Hematopoietic multipotent progenitor cell (in vitro differentiated cells): ENCODE data around the gene FYN. TPM values are rescaled to one million over a fixed set of nuclear protein-coding genes. Genes with fewer than 3 reads are reported as not detected.
"Not testable (repeated sequence)": the region's sequence is repeated elsewhere in the genome, so short reads cannot be mapped to it uniquely, and the experiment has no call there.

Experiments used
- DNase-seq, 3 donors: peaks; one replicate each; pipeline ENCODE4 v3.0.0-alpha.2; 2011 to 2015; ENCODE audit warnings: low read depth in 2 of 3, low spot score in 2 of 3
- total RNA-seq: library from RNA; depleted of rRNA; stranded (reverse); fragments of >200 nt; gene quantifications from one replicate; pipeline ENCODE4 v1.2.3, GENCODE V29; 2012

Gene FYN
- 20.2 TPM for total RNA-seq

GRCh38 chr6:111873178-111874024, at the start of gene FYN:
Gene FYN (minus strand): TSS chr6:111873452. CDS start chr6:111720051, 153,401 bp downstream.
- DNase-seq, result peak; percentile 94 to 98 (median 97)

DNA sequence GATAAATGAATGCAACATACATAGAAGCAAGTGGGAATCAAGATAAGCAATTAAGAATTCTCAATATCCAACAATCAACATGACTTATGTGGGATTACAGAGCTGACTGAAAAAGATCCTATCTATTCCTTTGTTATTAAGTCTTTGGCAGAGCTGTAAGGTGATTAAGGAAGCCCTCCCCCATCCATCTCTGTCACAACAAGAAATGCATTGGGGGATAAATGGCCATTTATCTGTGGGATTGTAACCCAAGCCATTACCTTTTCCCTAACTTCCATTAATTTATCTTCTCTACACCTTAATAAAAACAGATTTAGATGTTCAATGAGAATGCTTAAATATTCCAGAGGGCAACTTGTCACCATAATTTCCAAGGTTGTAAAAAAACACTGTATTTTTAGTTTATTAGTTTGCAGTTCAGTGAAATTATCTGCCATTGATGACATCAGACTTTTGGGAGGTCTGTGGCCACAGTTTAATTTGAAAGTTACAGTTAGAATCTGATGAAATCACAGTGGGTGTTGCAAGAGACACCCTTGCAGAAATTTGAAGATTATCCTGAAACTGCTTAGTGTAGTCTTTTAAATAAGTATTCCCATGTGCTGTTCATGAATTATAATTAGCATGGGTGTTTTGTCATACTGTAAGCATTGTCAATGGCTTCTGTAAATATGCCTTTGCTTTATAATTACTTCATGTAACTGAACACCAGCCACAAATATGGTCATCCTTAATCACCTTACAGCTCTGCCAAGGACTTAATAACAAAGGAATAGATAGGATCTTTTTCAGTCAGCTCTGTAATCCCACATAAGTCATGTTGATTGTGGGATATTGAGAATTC, 49.4 kb upstream of the FYN start:
- DNase-seq, result no peak

DNA sequence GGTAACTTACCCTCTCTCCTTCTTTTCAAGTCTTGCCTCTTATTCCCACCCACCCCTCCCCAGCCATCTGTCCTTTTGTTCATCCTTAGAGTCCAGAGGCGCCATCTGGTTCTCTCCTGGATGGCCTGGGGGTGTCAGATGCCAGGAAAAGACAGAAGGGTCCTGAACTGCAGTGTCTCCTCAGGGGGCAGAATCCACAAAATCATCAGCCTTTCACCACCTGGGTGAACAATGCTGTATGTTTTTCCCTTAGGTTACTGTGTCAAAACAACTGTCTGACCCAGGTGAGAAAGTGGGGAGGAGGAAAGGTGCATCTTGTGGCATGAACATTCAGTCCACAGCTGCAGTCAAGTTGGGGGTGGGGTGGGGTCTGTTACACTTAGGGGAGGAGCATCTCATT, 47.9 kb upstream of the FYN start:
- DNase-seq, result no peak

GRCh38 chr6:111920578-111920977, 47.3 kb upstream of the FYN start:
- DNase-seq, result no peak

DNA sequence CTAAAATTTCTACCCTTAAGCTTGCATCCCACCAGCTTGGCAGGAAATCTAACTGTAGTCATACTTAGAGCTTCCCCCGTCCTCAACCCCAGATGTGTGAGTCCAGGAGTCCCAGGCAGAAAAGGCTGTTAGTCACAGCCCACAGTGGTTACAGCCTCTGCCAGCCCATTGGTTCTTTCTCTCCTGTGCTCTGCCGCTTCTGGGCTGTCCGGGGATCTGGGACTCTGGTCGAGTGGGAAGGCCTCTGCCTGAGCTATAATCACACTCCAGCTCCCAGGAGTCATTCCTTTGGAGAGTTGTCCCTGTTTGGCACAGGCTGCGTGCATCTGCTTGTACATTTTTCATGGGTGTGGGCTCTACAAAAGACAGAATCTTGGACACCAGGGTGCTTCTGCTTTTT, 45.6 kb upstream of the FYN start:
- no peak for DNase-seq

DNA sequence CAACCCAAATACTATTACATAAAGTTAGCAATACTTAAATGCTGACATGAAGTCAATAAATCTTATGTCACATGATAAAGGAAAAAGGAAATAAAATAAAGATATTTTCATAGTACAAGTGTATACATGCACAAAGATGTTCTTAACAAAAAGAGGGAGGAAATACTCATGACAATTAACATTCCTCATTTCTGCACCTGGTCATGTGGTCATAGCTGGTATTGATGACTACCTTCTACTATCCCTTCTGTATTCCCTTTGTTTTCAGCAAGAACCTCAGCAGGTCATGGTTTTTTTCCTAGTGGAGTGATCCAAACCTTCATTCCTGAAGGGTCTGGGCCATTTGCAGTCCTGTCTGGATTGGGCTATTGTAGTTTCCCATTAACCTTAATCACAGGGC, 43.5 kb upstream of the FYN start:
- no peak for DNase-seq

- DNase-seq, result no peak
Measured at GRCh38 chr6:111914617-111915016, 41.4 kb upstream of the FYN start.

- DNase-seq, result no peak
Measured at GRCh38 chr6:111912904-111913303, 39.7 kb upstream of the FYN start.

DNA sequence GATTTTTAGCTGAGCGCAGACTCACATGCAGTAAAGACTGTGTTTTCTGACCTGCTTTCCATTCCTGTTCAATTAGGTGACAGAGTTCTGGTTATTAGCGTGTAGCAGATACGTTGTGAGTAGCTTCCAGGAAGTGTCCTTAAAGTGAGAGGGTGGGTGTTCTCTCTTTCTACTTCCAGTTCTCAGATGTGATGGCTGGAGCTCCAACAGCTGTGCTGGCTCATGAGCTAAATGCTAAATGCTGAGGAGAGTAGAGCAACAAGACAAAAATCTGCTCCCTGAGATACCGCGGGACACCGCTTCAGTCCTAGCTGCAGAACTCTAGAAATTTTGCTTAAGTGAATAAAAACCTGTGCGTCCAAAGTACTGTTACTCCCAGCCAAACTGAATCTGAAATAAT, 38.2 kb upstream of the FYN start:
- no peak for DNase-seq

GRCh38 chr6:111909238-111909637, 36.0 kb upstream of the FYN start:
- no peak for DNase-seq

- not testable (repeated sequence) for DNase-seq
Measured at GRCh38 chr6:111908365-111908764, 35.1 kb upstream of the FYN start.

DNA sequence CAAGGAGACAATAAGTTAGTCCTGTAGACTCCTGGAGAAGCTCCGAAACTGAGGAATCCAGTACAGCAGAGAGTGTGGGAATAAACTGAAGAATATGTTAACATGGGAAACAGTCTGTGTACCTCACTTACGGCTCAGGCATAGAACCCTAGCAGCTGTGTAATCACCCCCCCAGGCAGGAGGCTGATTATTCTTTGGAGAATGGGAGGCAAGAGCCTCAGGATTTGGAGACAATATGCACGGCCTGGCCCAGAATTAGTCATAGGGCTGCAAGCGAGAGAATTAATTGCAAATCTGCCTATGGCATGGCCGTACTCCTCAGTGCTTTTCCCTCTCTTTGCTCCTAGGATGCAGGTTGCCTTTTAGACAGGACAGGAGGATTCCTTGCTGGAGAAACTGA, 27.5 kb upstream of the FYN start:
- no peak for DNase-seq

DNA sequence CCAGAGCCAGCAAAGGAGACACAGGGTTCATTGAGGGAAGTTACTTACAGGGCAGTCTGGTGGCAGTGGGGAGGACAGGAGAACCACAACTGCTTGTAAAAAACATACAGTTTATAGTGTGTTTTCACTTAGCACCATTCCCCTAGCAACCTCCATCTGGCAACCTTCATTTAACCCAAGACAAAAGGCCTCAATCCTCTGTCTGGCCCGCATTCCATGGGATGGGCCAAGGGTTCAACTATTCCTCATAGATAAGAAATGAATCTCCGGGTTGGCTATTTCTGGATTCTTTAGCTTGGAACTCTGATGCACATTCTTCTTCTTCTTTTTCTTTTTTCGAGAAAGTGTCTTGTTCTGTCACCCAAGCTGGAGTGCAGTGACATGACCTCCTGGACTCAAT, 26.3 kb upstream of the FYN start:
- DNase-seq, result no peak

GRCh38 chr6:111898452-111898851, 25.2 kb upstream of the FYN start:
- no peak for DNase-seq

GRCh38 chr6:111894951-111895350, 21.7 kb upstream of the FYN start:
- DNase-seq, result no peak

DNA sequence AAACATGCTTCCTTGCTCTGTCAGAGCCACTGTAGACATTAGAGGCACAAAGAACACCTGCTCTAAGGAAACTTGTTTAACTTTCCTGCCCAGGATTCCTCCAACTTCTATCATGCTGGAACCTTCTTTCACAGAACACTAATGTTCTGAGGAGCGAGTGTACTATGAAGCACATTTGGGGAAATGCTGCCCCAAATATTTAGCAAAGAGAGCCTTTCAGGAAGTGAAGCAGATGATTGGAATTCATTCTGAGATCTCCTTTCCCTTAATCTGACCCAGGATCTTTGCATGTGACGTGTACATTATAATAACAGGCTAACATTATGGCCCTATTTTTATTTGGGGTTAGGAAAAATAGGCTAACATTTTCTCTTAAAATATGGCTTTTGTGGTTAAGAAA, 21.0 kb upstream of the FYN start:
- no peak for DNase-seq

DNA sequence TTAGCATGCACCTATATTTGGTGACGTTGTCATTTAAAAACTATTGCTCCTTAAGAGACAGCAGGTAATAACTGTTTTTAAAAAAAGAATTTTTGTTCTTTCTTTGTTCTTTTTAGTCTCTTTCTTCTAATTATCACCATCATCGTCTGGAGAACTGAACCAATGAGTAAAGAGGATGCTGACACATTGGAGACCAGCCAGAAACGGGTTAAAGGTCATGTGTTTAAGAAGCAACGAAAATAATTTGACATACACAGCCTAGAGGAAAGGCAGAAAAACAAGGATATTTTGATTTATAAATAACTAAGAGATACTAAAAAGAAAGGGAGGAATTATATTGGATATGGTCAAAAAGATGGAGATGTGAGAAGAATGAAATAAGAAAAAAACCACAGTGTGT, 19.2 kb upstream of the FYN start:
- DNase-seq, result no peak

DNA sequence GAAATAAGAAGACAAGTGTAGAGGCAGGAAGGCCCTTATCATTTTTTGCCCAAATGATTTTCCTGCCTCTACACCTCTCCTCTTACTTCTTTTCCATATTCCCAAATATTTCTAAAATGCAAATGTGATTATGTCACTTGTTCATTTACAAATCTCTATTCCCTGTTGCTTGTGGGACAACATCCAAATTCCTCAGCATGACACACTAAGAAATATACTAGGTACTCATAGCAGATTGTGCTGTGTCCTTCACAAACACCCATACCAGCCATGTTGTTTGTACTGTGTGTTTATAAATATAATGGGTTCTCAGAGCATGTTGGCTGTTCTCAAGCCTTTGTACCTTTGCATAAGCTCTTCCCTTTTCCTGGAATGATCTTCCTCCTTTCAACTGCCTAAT, 17.7 kb upstream of the FYN start:
- no peak for DNase-seq

GRCh38 chr6:111888928-111889695, 15.9 kb upstream of the FYN start:
- no peak for DNase-seq

- not testable (repeated sequence) for DNase-seq
Measured at GRCh38 chr6:111886793-111887192, 13.5 kb upstream of the FYN start.

- DNase-seq, result no peak
Measured at GRCh38 chr6:111885373-111886027, 12.2 kb upstream of the FYN start.
